ENCODE results near the gene ANAPC16. TPM values are rescaled to one million over a fixed set of nuclear protein-coding genes. Genes with fewer than 3 reads are reported as not detected.

ANAPC16 gene
- total RNA-seq, 1 experiment from 2014 or later, result 118 TPM

- no peak for DNase-seq
- intact Hi-C loops (cut with micrococcal nuclease; ENCODE audit: unreplicated experiment), result no loop called here
- H3K36me3 Mint-ChIP-seq (ENCODE audit: insufficient read depth, unreplicated experiment), result peaks cover 32% of the 10 kb centered on the region
- H3K4me1 Mint-ChIP-seq (ENCODE audit: low read depth, unreplicated experiment), result peaks cover 76% of the 10 kb centered on the region
- no peaks in the 10 kb centered on the region for H3K9me3 Mint-ChIP-seq (ENCODE audit: low read depth, unreplicated experiment)
- H3K27me3 Mint-ChIP-seq (ENCODE audit: unreplicated experiment), result no peaks in the 10 kb centered on the region
- H3K4me3 Mint-ChIP-seq (ENCODE audit: low read depth, unreplicated experiment), result no peak overlapping the region
- H3K27ac Mint-ChIP-seq (ENCODE audit: unreplicated experiment), result peak overlapping the region; percentile 80
- no TSS peak for BruUV-seq (replicated peaks)
- CTCF ChIA-PET, result interaction anchor here (0.6 to 1.9 kb wide), 8 partner anchors 8 to 1171 kb away, joined by 3 to 10 read pairs (median 4); partner anchors contain the start of gene DDIT4
- no peak for TF ChIP-seq CTCF (IDR thresholded peaks at IDR 0.05; ENCODE audit: unreplicated experiment)
Observed at GRCh38 chr10:72255977-72256729, 40.3 kb downstream of the ANAPC16 start.

GRCh38 chr10:72257051-72257892 lies 41.5 kb downstream of the ANAPC16 start:
- no peak for TF ChIP-seq CTCF (IDR thresholded peaks at IDR 0.05; ENCODE audit: unreplicated experiment)
- Mint-ChIP-seq H3K36me3 (ENCODE audit: insufficient read depth, unreplicated experiment) (peaks cover 41% of the 10 kb centered on the region), H3K9me3 (ENCODE audit: low read depth, unreplicated experiment) (no peaks in the 10 kb centered on the region), H3K4me1 (ENCODE audit: low read depth, unreplicated experiment) (peaks cover 77% of the 10 kb centered on the region), H3K27ac (ENCODE audit: unreplicated experiment) (peak overlapping the region; percentile 67), H3K4me3 (ENCODE audit: low read depth, unreplicated experiment) (no peak overlapping the region), H3K27me3 (ENCODE audit: unreplicated experiment) (no peaks in the 10 kb centered on the region)
- intact Hi-C loops (cut with micrococcal nuclease; ENCODE audit: unreplicated experiment), result no loop called here
- DNase-seq, result no peak
- BruUV-seq (replicated peaks), result no TSS peak
- CTCF ChIA-PET, result interaction anchor here (0.7 to 1.2 kb wide), 2 partner anchors 15 to 119 kb away, joined by 3 read pairs; no protein-coding TSS in a partner anchor

GRCh38 chr10:72258617-72259016 lies 42.8 kb downstream of the ANAPC16 start:
- Mint-ChIP-seq H3K4me3 (ENCODE audit: low read depth, unreplicated experiment) (no peak overlapping the region), H3K36me3 (ENCODE audit: insufficient read depth, unreplicated experiment) (peaks cover 44% of the 10 kb centered on the region), H3K4me1 (ENCODE audit: low read depth, unreplicated experiment) (peaks cover 69% of the 10 kb centered on the region), H3K27me3 (ENCODE audit: unreplicated experiment) (no peaks in the 10 kb centered on the region), H3K9me3 (ENCODE audit: low read depth, unreplicated experiment) (no peaks in the 10 kb centered on the region), H3K27ac (ENCODE audit: unreplicated experiment) (peak overlapping the region; percentile 98)
- no peak for DNase-seq
- intact Hi-C loops (cut with micrococcal nuclease; ENCODE audit: unreplicated experiment), result no loop called here
- peak; percentile 20 for TF ChIP-seq CTCF (IDR thresholded peaks at IDR 0.05; ENCODE audit: unreplicated experiment)
- BruUV-seq (replicated peaks), result no TSS peak
- CTCF ChIA-PET, result interaction anchor here (0.7 to 3.1 kb wide), 3 partner anchors 16 to 73 kb away, joined by 3 to 34 read pairs (median 5); partner anchors contain the start of gene DDIT4

GRCh38 chr10:72259491-72260238 lies 43.9 kb downstream of the ANAPC16 start:
- no peak for DNase-seq
- Mint-ChIP-seq H3K4me3 (ENCODE audit: low read depth, unreplicated experiment) (peak overlapping the region; percentile 67), H3K4me1 (ENCODE audit: low read depth, unreplicated experiment) (peaks cover 70% of the 10 kb centered on the region), H3K27me3 (ENCODE audit: unreplicated experiment) (no peaks in the 10 kb centered on the region), H3K36me3 (ENCODE audit: insufficient read depth, unreplicated experiment) (peaks cover 48% of the 10 kb centered on the region), H3K27ac (ENCODE audit: unreplicated experiment) (peak overlapping the region; percentile 98), H3K9me3 (ENCODE audit: low read depth, unreplicated experiment) (no peaks in the 10 kb centered on the region)
- intact Hi-C loops (cut with micrococcal nuclease; ENCODE audit: unreplicated experiment), result loop anchor here (2.0 kb wide), 1 partner anchor 17 kb away; no protein-coding TSS in a partner anchor
- CTCF ChIA-PET, result interaction anchor here (1.1 to 3.1 kb wide), 11 partner anchors 12 to 77 kb away, joined by 3 to 34 read pairs (median 6); partner anchors contain the start of gene DDIT4
- BruUV-seq (replicated peaks), result TSS peak; percentile 86
- TF ChIP-seq CTCF (IDR thresholded peaks at IDR 0.05; ENCODE audit: unreplicated experiment), result no peak
